ENCODE data around the gene BCDIN3D. TPM values are rescaled to one million over a fixed set of nuclear protein-coding genes. Genes with fewer than 3 reads are reported as not detected.

Gene BCDIN3D
- total RNA-seq, 1 donor from 2014 or later, result 3.8 TPM

DNA sequence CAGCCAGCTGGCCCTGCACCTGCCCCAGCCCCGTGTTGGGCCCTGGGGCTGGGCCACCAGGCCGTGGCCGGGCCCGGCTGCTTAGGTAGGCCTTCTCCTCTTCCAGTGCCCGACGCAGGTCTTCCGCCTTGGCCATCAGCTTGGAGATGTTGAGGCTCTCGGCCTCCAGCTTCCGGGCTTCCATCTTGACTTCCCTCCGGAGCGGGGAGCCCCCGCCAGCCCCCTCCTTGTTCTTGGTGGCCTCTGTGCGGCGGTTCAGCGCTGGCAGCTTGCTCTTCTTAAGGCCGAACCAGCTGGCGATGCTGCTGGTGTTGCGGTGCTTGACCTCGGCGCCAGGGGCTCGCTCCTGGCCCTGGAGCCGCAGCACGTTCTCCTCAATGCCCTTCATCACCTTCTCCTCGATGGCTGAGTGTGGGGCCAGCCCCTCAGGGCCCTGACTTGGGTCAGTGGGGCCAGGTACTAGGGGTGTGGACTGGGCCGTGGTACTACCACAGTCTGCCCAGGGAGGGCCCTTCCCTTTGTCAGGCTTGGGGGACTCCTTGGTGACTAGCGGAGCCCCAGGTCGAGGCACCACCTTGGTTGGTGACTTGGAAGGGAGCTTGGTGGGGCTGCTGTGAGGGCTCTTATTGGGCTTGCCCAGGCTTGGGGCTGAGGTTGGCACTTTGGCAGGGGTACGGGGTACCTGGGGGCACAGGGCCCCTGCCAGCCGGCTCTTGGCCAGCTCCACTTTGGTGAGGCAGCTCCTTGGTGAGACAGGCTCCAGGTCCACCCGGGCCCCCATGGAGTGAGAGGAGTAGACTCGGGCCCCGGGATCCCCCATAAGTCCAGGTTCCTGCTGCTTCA is 47.9 kb downstream of the BCDIN3D start:
- H3K4me1 Mint-ChIP-seq, result no peaks in the 10 kb centered on the region
- Histone ChIP-seq H3K4me2 (no peak overlapping the region), H3F3A (ENCODE audit: low read depth) (no peaks in the 10 kb centered on the region), H4K20me1 (ENCODE audit: low read depth) (peaks cover 4% of the 10 kb centered on the region), H3K27ac (no peak overlapping the region), H3K9me3 (ENCODE audit: low read depth) (no peaks in the 10 kb centered on the region), H2AFZ (replicated peaks) (no peak overlapping the region), H3K36me3 (no peaks in the 10 kb centered on the region), H3K27me3 (no peaks in the 10 kb centered on the region), H3K9ac (no peak overlapping the region), H3K4me3 (no peak overlapping the region), H3K79me2 (ENCODE audit: low read depth) (no peaks in the 10 kb centered on the region), H3K4me1 (no peaks in the 10 kb centered on the region)
- H3K27ac Mint-ChIP-seq, result no peak overlapping the region
- peaks cover 4% of the 10 kb centered on the region for H3K27me3 Mint-ChIP-seq (ENCODE audit: insufficient read depth, low read depth)
- TF ChIP-seq, protein P1, sequence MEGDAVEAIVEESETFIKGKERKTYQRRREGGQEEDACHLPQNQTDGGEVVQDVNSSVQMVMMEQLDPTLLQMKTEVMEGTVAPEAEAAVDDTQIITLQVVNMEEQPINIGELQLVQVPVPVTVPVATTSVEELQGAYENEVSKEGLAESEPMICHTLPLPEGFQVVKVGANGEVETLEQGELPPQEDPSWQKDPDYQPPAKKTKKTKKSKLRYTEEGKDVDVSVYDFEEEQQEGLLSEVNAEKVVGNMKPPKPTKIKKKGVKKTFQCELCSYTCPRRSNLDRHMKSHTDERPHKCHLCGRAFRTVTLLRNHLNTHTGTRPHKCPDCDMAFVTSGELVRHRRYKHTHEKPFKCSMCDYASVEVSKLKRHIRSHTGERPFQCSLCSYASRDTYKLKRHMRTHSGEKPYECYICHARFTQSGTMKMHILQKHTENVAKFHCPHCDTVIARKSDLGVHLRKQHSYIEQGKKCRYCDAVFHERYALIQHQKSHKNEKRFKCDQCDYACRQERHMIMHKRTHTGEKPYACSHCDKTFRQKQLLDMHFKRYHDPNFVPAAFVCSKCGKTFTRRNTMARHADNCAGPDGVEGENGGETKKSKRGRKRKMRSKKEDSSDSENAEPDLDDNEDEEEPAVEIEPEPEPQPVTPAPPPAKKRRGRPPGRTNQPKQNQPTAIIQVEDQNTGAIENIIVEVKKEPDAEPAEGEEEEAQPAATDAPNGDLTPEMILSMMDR (IDR thresholded peaks at IDR 0.05), result no peak
- TF ChIP-seq EZH2 (IDR thresholded peaks at IDR 0.05), result no peak
- no peak for TF ChIP-seq EZH2phosphoT487 (IDR thresholded peaks at IDR 0.05)
- peaks cover 8% of the 10 kb centered on the region for H3K36me3 Mint-ChIP-seq
- H3K4me3 Mint-ChIP-seq, result no peak overlapping the region
- no peak for DNase-seq (ENCODE audit: low spot score)
- H3K9me3 Mint-ChIP-seq, result no peaks in the 10 kb centered on the region

DNA sequence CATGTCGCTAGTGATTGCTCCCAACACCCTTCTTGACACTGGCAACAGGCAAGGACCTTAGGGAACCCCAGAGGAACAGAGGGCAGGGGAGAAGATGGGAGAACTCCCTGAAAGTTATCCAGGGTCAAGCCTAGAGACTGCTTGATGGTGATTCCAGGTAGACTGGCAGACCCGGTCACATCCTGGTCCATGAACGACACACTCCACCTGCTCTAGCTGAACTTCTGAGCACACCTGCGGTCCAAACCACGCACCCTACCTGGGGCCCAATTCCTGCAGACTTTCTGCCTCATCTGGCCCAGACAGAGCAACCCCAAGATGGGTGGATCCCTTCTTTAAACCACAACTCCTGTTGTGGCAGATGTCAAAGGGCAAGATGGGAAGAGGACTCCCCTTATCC is 48.9 kb downstream of the BCDIN3D start:
- DNase-seq (ENCODE audit: low spot score), result no peak
- H3K27me3 ChIP-seq, result no peaks in the 10 kb centered on the region
- H3K36me3 Mint-ChIP-seq, result peaks cover 3% of the 10 kb centered on the region
- H2AFZ ChIP-seq (replicated peaks), result no peak overlapping the region
- H3K4me1 ChIP-seq, result no peaks in the 10 kb centered on the region
- H3K4me3 ChIP-seq, result no peak overlapping the region
- H3K9me3 Mint-ChIP-seq, result no peaks in the 10 kb centered on the region
- H3K79me2 ChIP-seq (ENCODE audit: low read depth), result no peaks in the 10 kb centered on the region
- H3K27me3 Mint-ChIP-seq (ENCODE audit: insufficient read depth, low read depth), result peaks cover 2% of the 10 kb centered on the region
- no peak overlapping the region for H3K9ac ChIP-seq
- H3F3A ChIP-seq (ENCODE audit: low read depth), result no peaks in the 10 kb centered on the region
- H4K20me1 ChIP-seq (ENCODE audit: low read depth), result peaks cover 2% of the 10 kb centered on the region
- H3K36me3 ChIP-seq, result no peaks in the 10 kb centered on the region
- no peaks in the 10 kb centered on the region for H3K9me3 ChIP-seq (ENCODE audit: low read depth)
- H3K4me1 Mint-ChIP-seq, result no peaks in the 10 kb centered on the region
- no peak overlapping the region for H3K27ac ChIP-seq
- TF ChIP-seq EZH2phosphoT487 (IDR thresholded peaks at IDR 0.05) (no peak), EZH2 (IDR thresholded peaks at IDR 0.05) (no peak)
- TF ChIP-seq, protein P1 (IDR thresholded peaks at IDR 0.05), result no peak
- no peak overlapping the region for H3K4me2 ChIP-seq
- H3K27ac Mint-ChIP-seq, result peak overlapping the region; percentile 46
- H3K4me3 Mint-ChIP-seq, result peak overlapping the region; percentile 30

DNA sequence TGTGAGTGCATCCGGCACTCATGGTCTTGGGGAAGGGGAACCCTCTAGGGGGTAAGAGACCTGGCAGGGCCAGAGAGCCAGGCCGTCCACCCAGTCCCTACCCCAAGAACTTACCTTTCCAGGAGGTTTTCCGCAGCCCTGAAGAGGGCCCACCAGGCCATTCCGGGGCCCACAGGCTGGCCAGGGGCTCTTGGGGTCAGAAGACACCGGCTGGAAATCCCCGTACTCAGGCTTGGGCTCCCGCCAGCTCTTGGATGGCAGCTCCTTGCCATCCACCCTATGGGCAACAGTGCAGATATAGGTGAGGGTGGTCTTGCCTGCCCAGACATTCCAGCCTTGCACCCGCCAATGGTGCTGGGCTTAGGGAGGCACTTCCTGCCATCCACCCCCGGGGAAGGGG is 49.3 kb downstream of the BCDIN3D start:
- Mint-ChIP-seq H3K36me3 (peaks cover 2% of the 10 kb centered on the region), H3K4me1 (no peaks in the 10 kb centered on the region), H3K9me3 (no peaks in the 10 kb centered on the region), H3K4me3 (no peak overlapping the region), H3K27me3 (ENCODE audit: insufficient read depth, low read depth) (peaks cover 3% of the 10 kb centered on the region), H3K27ac (no peak overlapping the region)
- Histone ChIP-seq H3K9me3 (ENCODE audit: low read depth) (no peaks in the 10 kb centered on the region), H3K27me3 (no peaks in the 10 kb centered on the region), H2AFZ (replicated peaks) (no peak overlapping the region), H3K36me3 (no peaks in the 10 kb centered on the region), H3K79me2 (ENCODE audit: low read depth) (no peaks in the 10 kb centered on the region), H3F3A (ENCODE audit: low read depth) (no peaks in the 10 kb centered on the region), H3K4me1 (no peaks in the 10 kb centered on the region), H3K4me2 (no peak overlapping the region), H3K9ac (no peak overlapping the region), H3K4me3 (no peak overlapping the region), H3K27ac (no peak overlapping the region), H4K20me1 (ENCODE audit: low read depth) (no peaks in the 10 kb centered on the region)
- TF ChIP-seq, protein P1 (IDR thresholded peaks at IDR 0.05), result no peak
- no peak for DNase-seq (ENCODE audit: low spot score)
